ENCODE results near the gene CSNK1G1.

CSNK1G1 gene

DNA sequence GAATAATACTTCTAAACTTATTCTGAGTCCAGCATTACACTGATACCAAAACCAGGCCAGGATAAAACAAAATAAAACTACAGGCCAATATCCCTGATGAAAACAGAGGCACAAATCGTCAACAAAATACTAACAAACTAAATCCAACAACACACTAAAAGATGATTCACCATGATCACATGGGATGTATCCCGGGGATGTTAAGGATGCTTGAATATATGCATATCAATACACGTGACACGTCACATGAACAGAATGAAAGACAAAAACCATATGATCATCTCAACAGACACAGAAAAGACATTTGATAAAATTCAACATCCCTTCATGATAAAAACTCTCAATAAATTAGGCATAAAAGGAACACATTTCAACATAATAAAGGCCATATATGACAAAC, 91.5 kb downstream of the CSNK1G1 start:
- no peak overlapping the region for H3K4me2 ChIP-seq (ENCODE audit: low read length)
- H3K27ac ChIP-seq = no peak overlapping the region
- H2AFZ ChIP-seq = no peak overlapping the region
- H3K9me3 ChIP-seq (ENCODE audit: control insufficient read depth, low read length) = no peaks in the 10 kb centered on the region
- H3K27me3 ChIP-seq (ENCODE audit: control insufficient read depth, insufficient read depth, low read length) = no peaks in the 10 kb centered on the region
- H3K9ac ChIP-seq = no peak overlapping the region
- TF ChIP-seq, protein P1, sequence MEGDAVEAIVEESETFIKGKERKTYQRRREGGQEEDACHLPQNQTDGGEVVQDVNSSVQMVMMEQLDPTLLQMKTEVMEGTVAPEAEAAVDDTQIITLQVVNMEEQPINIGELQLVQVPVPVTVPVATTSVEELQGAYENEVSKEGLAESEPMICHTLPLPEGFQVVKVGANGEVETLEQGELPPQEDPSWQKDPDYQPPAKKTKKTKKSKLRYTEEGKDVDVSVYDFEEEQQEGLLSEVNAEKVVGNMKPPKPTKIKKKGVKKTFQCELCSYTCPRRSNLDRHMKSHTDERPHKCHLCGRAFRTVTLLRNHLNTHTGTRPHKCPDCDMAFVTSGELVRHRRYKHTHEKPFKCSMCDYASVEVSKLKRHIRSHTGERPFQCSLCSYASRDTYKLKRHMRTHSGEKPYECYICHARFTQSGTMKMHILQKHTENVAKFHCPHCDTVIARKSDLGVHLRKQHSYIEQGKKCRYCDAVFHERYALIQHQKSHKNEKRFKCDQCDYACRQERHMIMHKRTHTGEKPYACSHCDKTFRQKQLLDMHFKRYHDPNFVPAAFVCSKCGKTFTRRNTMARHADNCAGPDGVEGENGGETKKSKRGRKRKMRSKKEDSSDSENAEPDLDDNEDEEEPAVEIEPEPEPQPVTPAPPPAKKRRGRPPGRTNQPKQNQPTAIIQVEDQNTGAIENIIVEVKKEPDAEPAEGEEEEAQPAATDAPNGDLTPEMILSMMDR (IDR thresholded peaks at IDR 0.05) = no peak
- no peak overlapping the region for H3K4me3 ChIP-seq (ENCODE audit: low read depth, low read length)
- H3K79me2 ChIP-seq = no peaks in the 10 kb centered on the region
- H3K36me3 ChIP-seq (ENCODE audit: control insufficient read depth, insufficient read depth, low read length) = no peaks in the 10 kb centered on the region
- no peaks in the 10 kb centered on the region for H3K4me1 ChIP-seq

DNA sequence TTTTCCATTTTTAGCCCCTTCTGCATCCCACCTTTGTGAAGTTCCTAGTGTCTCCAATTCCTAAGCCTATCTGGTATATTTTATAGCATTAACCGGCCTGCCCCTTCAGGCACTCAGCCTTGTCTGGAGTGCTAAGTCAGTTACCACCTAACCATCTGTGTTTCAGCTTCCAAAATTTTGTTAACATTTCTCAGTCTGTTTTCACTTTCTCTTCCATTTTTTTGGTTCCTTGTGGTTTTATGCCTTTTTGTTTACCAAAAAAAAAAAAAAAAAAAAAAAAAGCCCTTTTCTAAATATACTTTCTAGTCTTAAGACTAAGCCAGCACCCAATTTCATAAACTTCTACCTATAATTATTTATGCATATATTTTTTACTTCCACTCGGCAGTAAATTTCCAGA, 92.4 kb downstream of the CSNK1G1 start:
- TF ChIP-seq, protein P1 (IDR thresholded peaks at IDR 0.05) = no peak
- no peaks in the 10 kb centered on the region for H3K4me1 ChIP-seq
- no peak overlapping the region for H3K4me2 ChIP-seq (ENCODE audit: low read length)
- no peak overlapping the region for H3K4me3 ChIP-seq (ENCODE audit: low read depth, low read length)
- no peaks in the 10 kb centered on the region for H3K79me2 ChIP-seq
- no peak overlapping the region for H3K9ac ChIP-seq
- H3K36me3 ChIP-seq (ENCODE audit: control insufficient read depth, insufficient read depth, low read length) = no peaks in the 10 kb centered on the region
- no peaks in the 10 kb centered on the region for H3K27me3 ChIP-seq (ENCODE audit: control insufficient read depth, insufficient read depth, low read length)
- no peak overlapping the region for H2AFZ ChIP-seq
- H3K27ac ChIP-seq = no peak overlapping the region
- H3K9me3 ChIP-seq (ENCODE audit: control insufficient read depth, low read length) = no peaks in the 10 kb centered on the region

DNA sequence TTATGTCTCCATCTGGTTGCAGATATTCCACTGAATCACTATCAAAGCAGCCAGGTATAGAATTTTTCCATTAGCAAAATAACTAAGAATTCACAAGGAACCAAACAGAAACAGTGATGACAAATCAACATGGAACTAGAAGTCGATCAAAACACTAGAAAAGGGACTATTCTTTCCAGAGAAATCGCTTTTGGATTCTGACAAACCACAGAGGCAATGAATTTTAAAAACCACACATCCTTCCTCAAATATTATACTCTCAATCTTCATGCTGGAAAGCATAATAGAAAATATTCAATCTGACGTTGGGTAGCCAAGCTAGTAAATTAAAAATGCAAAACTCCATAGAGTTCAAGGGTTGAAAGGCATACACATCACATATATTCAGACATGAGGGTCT, 99.9 kb downstream of the CSNK1G1 start:
- Histone ChIP-seq H3K4me3 (ENCODE audit: low read depth, low read length) (no peak overlapping the region), H3K36me3 (ENCODE audit: control insufficient read depth, insufficient read depth, low read length) (no peaks in the 10 kb centered on the region), H3K4me1 (no peaks in the 10 kb centered on the region), H2AFZ (no peak overlapping the region), H3K27ac (no peak overlapping the region), H3K27me3 (ENCODE audit: control insufficient read depth, insufficient read depth, low read length) (no peaks in the 10 kb centered on the region), H3K9ac (no peak overlapping the region), H3K4me2 (ENCODE audit: low read length) (no peak overlapping the region), H3K9me3 (ENCODE audit: control insufficient read depth, low read length) (no peaks in the 10 kb centered on the region), H3K79me2 (no peaks in the 10 kb centered on the region)
- TF ChIP-seq, protein P1 (IDR thresholded peaks at IDR 0.05) = no peak

DNA sequence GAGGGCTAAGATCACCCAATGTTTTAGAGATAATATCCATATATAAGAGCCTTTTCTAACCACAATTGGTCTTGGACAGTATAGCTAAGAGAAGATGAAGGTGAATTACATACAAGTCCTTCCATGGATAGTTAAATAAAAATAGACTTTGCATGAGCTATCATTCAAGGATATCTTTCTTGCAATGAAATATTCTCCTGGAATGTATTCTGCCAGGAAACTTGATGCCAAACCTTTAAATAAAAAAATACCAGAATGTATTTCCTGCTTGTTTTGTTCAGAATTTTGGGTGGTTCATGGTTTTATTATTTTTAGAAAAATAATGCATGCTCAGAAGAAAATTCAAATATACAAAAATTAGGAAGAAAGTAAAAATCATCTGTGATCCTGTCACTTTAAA, 104.3 kb downstream of the CSNK1G1 start:
- Histone ChIP-seq H3K4me3 (ENCODE audit: low read depth, low read length) (no peak overlapping the region), H3K4me2 (ENCODE audit: low read length) (no peak overlapping the region), H3K27ac (no peak overlapping the region), H3K27me3 (ENCODE audit: control insufficient read depth, insufficient read depth, low read length) (no peaks in the 10 kb centered on the region), H3K9ac (no peak overlapping the region), H3K4me1 (no peaks in the 10 kb centered on the region), H3K36me3 (ENCODE audit: control insufficient read depth, insufficient read depth, low read length) (no peaks in the 10 kb centered on the region), H3K9me3 (ENCODE audit: control insufficient read depth, low read length) (no peaks in the 10 kb centered on the region), H3K79me2 (no peaks in the 10 kb centered on the region), H2AFZ (no peak overlapping the region)
- TF ChIP-seq, protein P1 (IDR thresholded peaks at IDR 0.05) = no peak

DNA sequence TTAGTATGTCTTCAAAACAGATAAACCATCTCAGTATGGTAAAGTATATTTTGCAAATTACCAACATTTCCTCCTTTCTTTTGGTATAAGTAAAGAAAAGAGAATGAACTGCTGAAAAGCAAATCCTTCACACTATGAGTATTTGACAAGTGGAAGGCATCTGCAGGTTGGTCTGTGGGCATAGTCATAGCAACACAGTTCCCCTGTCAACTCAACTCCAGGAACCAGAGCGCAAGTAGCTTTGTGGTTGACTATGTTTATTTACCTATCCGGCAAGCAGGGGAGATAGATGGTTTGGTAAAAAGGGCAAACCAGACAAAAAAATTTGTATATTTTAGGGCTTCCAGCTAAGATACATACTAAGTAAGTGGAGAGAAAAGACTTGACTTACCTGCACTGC, 104.9 kb downstream of the CSNK1G1 start:
- H3K4me3 ChIP-seq (ENCODE audit: low read depth, low read length) = no peak overlapping the region
- no peak overlapping the region for H2AFZ ChIP-seq
- no peaks in the 10 kb centered on the region for H3K4me1 ChIP-seq
- H3K79me2 ChIP-seq = no peaks in the 10 kb centered on the region
- H3K36me3 ChIP-seq (ENCODE audit: control insufficient read depth, insufficient read depth, low read length) = no peaks in the 10 kb centered on the region
- TF ChIP-seq, protein P1 (IDR thresholded peaks at IDR 0.05) = no peak
- no peak overlapping the region for H3K9ac ChIP-seq
- H3K4me2 ChIP-seq (ENCODE audit: low read length) = no peak overlapping the region
- H3K9me3 ChIP-seq (ENCODE audit: control insufficient read depth, low read length) = no peaks in the 10 kb centered on the region
- H3K27ac ChIP-seq = no peak overlapping the region
- H3K27me3 ChIP-seq (ENCODE audit: control insufficient read depth, insufficient read depth, low read length) = no peaks in the 10 kb centered on the region
